HepG2 (cell line): ENCODE data around the gene TAS2R40. TPM values are rescaled to one million over a fixed set of nuclear protein-coding genes. Genes with fewer than 3 reads are reported as not detected.

Source experiments
- ATAC-seq: fragments of 200-7000 bp; cut with Tn5 transposase; 3 replicates; pipeline ENCODE4 v1.9.1; 2020; ENCODE audit warnings: mild to moderate bottlenecking, moderate library complexity
- BruUV-seq: library from RNA; stranded (reverse); fragments of 400-500 nt; replicated peaks from 2 replicates; lab custom pipeline; 2021; lab: Mats Ljungman, UMichigan
- CTCF ChIA-PET: fragments of 300-600 bp; formaldehyde crosslinking; extraction: SDS; loops from one replicate; lab custom pipeline; 2021; ENCODE audit warnings: low total read pairs, inconsistent platforms, low intra/inter-chr PET ratio; lab: Yijun Ruan, JAX
- POLR2A ChIA-PET: fragments of 350-600 bp; sonication (Branson Sonifier 250); formaldehyde crosslinking; loops from one replicate; lab custom pipeline; 2020; ENCODE audit warnings: antibody characterized with exemption, inconsistent platforms; lab: Yijun Ruan, JAX
- DNase-seq: peaks from one replicate; pipeline ENCODE4 v3.0.0-alpha.2; 2015; ENCODE audit warnings: low spot score
- FAIRE-seq: peaks from 3 replicates; lab custom pipeline; 2011; peaks lifted over from hg19 to GRCh38; lab: Jason Lieb, UNC
- H2AFZ ChIP-seq: one replicate; pipeline ENCODE4 v1.6.1; 2011; ENCODE audit warnings: low read length, inconsistent platforms
- H3K27ac ChIP-seq: fragments of 300-600 bp; 3 replicates; pipeline ENCODE4 v1.8.0; 2011; ENCODE audit warnings: mixed run types, mild to moderate bottlenecking, mixed read lengths, low read length, inconsistent platforms; ENCODE audit not compliant: insufficient read depth; ENCODE audit errors: extremely low read length
- H3K27me3 ChIP-seq, 2 experiments: fragments of 200-600 bp in 1 of 2; 2 replicates in 1 of 2; 3 replicates in 1 of 2; pipeline versions ENCODE4 v1.6.0 to v1.8.0; 2011; ENCODE audit warnings: low read length in 2 of 2, mild to moderate bottlenecking in 2 of 2, moderate library complexity in 2 of 2, inconsistent platforms in 1 of 2; ENCODE audit not compliant: insufficient read depth in 2 of 2, control insufficient read depth in 1 of 2
- H3K36me3 ChIP-seq, 2 experiments: fragments of 200-600 bp in 1 of 2; replicated peaks in 1 of 2; 2 replicates in 1 of 2; 3 replicates in 1 of 2; pipeline versions ENCODE4 v1.5.1 to v1.8.0; 2011; ENCODE audit warnings: low read length in 2 of 2, inconsistent platforms in 1 of 2; ENCODE audit not compliant: insufficient read depth in 2 of 2, control insufficient read depth in 1 of 2
- H3K4me1 ChIP-seq: 2 replicates; pipeline ENCODE4 v1.5.1; 2012; ENCODE audit warnings: low read length, inconsistent platforms; ENCODE audit not compliant: insufficient read depth
- H3K4me2 ChIP-seq: 2 replicates; pipeline ENCODE4 v1.6.0; 2011; ENCODE audit warnings: low read depth, low read length, inconsistent platforms
- H3K4me3 ChIP-seq, 3 experiments: fragments of 200-600 bp in 1 of 3; sonication (generic), shearing (Covaris generic) in 1 of 3; replicated peaks in 1 of 3; 2 replicates each; pipeline ENCODE4 v1.5.1; 2011 to 2016; ENCODE audit warnings: low read length in 3 of 3, inconsistent platforms in 2 of 3, low read depth in 2 of 3, mild to moderate bottlenecking in 2 of 3, control low read depth in 1 of 3, mixed read lengths in 1 of 3; ENCODE audit not compliant: insufficient read depth in 1 of 3
- H3K79me2 ChIP-seq: one replicate; pipeline ENCODE4 v1.6.1; 2011; ENCODE audit warnings: low read length, inconsistent platforms; ENCODE audit not compliant: insufficient read depth
- H3K9ac ChIP-seq: 2 replicates; pipeline ENCODE4 v1.6.0; 2011; ENCODE audit warnings: mild to moderate bottlenecking, low read depth, low read length, inconsistent platforms; ENCODE audit not compliant: insufficient read depth
- H3K9me3 ChIP-seq: 2 replicates; pipeline ENCODE4 v1.5.1; 2012; ENCODE audit warnings: mild to moderate bottlenecking, low read length
- H4K20me1 ChIP-seq: 2 replicates; pipeline ENCODE4 v1.6.0; 2011; ENCODE audit warnings: inconsistent platforms, mild to moderate bottlenecking, low read length, moderate library complexity; ENCODE audit not compliant: insufficient read depth
- BCL6 ChIP-seq: IDR thresholded peaks from 2 replicates; pipeline ENCODE4 v1.6.1; 2016; ENCODE audit warnings: missing genetic modification reagents, missing compliant biosample characterization
- ELF4 ChIP-seq: sonication (generic); formaldehyde crosslinking; IDR thresholded peaks from 2 replicates; pipeline ENCODE4 v1.5.0; 2020; ENCODE audit warnings: missing genetic modification reagents, mild to moderate bottlenecking, moderate library complexity, borderline replicate concordance
- GLI4 ChIP-seq: sonication (generic); formaldehyde crosslinking; IDR thresholded peaks from 2 replicates; pipeline ENCODE4 v1.5.1; 2020; ENCODE audit warnings: missing genetic modification reagents, mild to moderate bottlenecking, moderate library complexity, borderline replicate concordance
- HOXA5 ChIP-seq: sonication (generic); formaldehyde crosslinking; IDR thresholded peaks from 2 replicates; pipeline ENCODE4 v1.4.0; 2020; ENCODE audit warnings: missing genetic modification reagents
- KDM5B ChIP-seq: sonication (generic); formaldehyde crosslinking; IDR thresholded peaks from 2 replicates; pipeline ENCODE4 v1.4.0; 2020; ENCODE audit warnings: missing genetic modification reagents, mild to moderate bottlenecking, borderline replicate concordance
- MAFF ChIP-seq: IDR thresholded peaks from 2 replicates; pipeline ENCODE4 v1.6.1; 2011; ENCODE audit warnings: low read depth, low read length, improper control_type of control experiment
- PAF1 ChIP-seq: IDR thresholded peaks from 2 replicates; pipeline ENCODE4 v1.6.1; 2016; ENCODE audit warnings: missing genetic modification reagents, missing compliant biosample characterization
- RFX5 ChIP-seq: IDR thresholded peaks from 2 replicates; pipeline ENCODE4 v1.6.1; 2011; ENCODE audit warnings: low read depth, low read length, improper control_type of control experiment
- ZBTB20 ChIP-seq: sonication (generic); formaldehyde crosslinking; IDR thresholded peaks from 2 replicates; pipeline ENCODE4 v1.8.1; 2023; ENCODE audit warnings: missing genetic modification reagents, low read depth, mild to moderate bottlenecking, borderline replicate concordance
- ZC3H13 ChIP-seq: sonication (generic); formaldehyde crosslinking; IDR thresholded peaks from 2 replicates; pipeline ENCODE4 v1.8.1; 2023; ENCODE audit warnings: mild to moderate bottlenecking, missing genetic modification reagents, moderate library complexity
- ZNF17 ChIP-seq: sonication (generic); formaldehyde crosslinking; IDR thresholded peaks from 2 replicates; pipeline ENCODE4 v1.5.0; 2020; ENCODE audit warnings: mild to moderate bottlenecking, missing genetic modification reagents
- ZNF652 ChIP-seq: IDR thresholded peaks from 2 replicates; pipeline ENCODE4 v1.6.1; 2016; ENCODE audit warnings: low read depth, borderline replicate concordance
- ZNF777 ChIP-seq: sonication (generic); formaldehyde crosslinking; IDR thresholded peaks from 2 replicates; pipeline ENCODE4 v1.4.0; 2020; ENCODE audit warnings: missing genetic modification reagents
- WGBS: methylation state at CpG from one replicate; pipeline ENCODE4 v1.1.6; 2017; ENCODE audit warnings: low lambda C conversion rate; 5-methylcytosine and 5-hydroxymethylcytosine counted together
- in situ Hi-C: cut with HindIII; loops from 2 replicates; pipeline ENCODE4 v1.10.0; 2017; ENCODE audit warnings: low pct_unique_long_range_greater_than_20kb; ENCODE audit not compliant: extremely low pct_ligation_motif_present
- intact Hi-C: fragments of 100-400 bp; cut with micrococcal nuclease; formaldehyde crosslinking; loops from one replicate; pipeline ENCODE4 v1.10.0; 2022; ENCODE audit not compliant: unreplicated experiment
- polyA plus RNA-seq, 8 experiments: library from polyadenylated mRNA; depleted of rRNA in 3 of 8; stranded (reverse) in 7 of 8; unstranded in 1 of 8; fragments of >200 nt; fragmentation: Illumina TruSeq in 4 of 8; extraction: Trizol in 4 of 8; gene quantifications; 2 replicates each; pipeline versions ENCODE4 v1.2.1 to v1.2.3, GENCODE V29; 2011 to 2016; ENCODE audit warnings: low read depth in 4 of 8, missing spikeins in 1 of 8, mixed read lengths in 1 of 8; ENCODE audit not compliant: insufficient read depth in 1 of 8
- total RNA-seq, 5 experiments: library from RNA; depleted of rRNA; stranded (reverse); fragments of >200 nt; fragmentation: Illumina TruSeq; extraction: Trizol; gene quantifications; 2 replicates each; pipeline ENCODE4 v1.2.3, GENCODE V29; 2016; ENCODE audit warnings: low read depth in 1 of 5
- TF ChIP-seq, protein P1 (sequence below): sonication (generic); formaldehyde crosslinking; IDR thresholded peaks from 2 replicates; pipeline ENCODE4 v1.8.0; 2022; ENCODE audit warnings: missing genetic modification reagents, mild to moderate bottlenecking, borderline replicate concordance
- TF ChIP-seq, protein P2 (sequence below): sonication (generic); formaldehyde crosslinking; IDR thresholded peaks from 2 replicates; pipeline ENCODE4 v1.5.0; 2020; ENCODE audit warnings: mild to moderate bottlenecking, missing genetic modification reagents
- TF ChIP-seq, protein P3 (sequence below): IDR thresholded peaks from 2 replicates; pipeline ENCODE4 v1.6.1; 2016; ENCODE audit warnings: low read depth, control low read depth

The TAS2R40 gene
- total and polyA plus RNA-seq, 2 of the 13 experiments (the other 11 are each of a cell fraction or from before 2014, with no cell fraction given): not detected

DNA sequence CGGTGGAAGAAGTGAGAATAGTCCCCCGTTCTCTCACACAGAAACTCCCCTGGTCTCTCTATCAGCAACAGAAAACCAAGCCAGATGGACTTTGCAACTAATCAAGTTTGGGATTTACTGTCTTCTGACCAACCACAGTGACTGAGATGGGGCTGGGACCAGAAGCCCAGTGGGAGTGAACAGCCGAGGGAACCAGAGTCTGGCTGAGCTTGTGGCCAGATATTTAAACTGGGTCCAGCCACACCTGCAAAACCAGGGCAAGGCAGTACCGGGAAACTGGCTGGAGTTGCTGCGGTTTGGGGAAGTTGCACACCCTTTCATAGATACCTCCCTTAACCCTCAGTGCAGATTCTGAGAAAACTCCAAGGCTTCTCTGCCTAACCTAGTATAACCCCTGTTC, 47.4 kb downstream of the TAS2R40 start:
- no peak for FAIRE-seq
- TF ChIP-seq KDM5B: no peak
- TF ChIP-seq ZNF17 (CRISPR knock-in tag): no peak
- H3K79me2 ChIP-seq: peaks cover 6% of the 10 kb centered on the region
- H3K9ac ChIP-seq: no peak overlapping the region
- no peaks in the 10 kb centered on the region for H3K9me3 ChIP-seq
- no peak for DNase-seq
- H3K4me1 ChIP-seq: peaks cover 15% of the 10 kb centered on the region
- WGBS: 87% methylated on average over 5 of the region's 5 CpGs
- peaks cover 5 to 23% of the 10 kb centered on the region in 2 experiments; a peak in 4 of 5 replicates for H3K36me3 ChIP-seq
- ChIA-PET POLR2A (no interaction called here), CTCF (no interaction called here)
- in situ Hi-C loops (no loop called here), intact Hi-C loops (no loop called here)
- no peak for ATAC-seq
- no TSS peak for BruUV-seq
- H3K27ac ChIP-seq: no peak overlapping the region
- no peak overlapping the region for H2AFZ ChIP-seq
- no peaks in the 10 kb centered on the region for H3K27me3 ChIP-seq
- no peak overlapping the region for H3K4me3 ChIP-seq
- H3K4me2 ChIP-seq: no peak overlapping the region
- no peaks in the 10 kb centered on the region for H4K20me1 ChIP-seq

DNA sequence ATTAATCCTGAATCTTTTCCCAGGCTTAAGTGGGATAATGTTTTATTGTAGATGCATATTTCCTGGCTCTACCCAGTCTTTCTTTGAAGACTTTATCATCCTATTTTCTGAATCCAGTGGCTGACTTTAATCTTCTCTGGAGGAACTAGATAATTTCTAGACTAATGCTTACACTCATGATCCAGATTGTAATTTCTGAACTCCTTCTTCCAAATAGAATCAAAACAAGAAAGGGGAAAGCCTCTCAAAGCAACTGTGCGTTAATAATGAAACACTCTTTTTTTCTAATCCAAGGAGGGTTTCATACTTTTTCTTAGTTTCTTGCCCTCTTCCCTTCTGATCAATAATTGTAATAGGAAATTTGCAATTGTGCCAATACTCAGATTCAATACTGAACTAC, 49.4 kb downstream of the TAS2R40 start:
- Histone ChIP-seq H3K27me3 (no peaks in the 10 kb centered on the region), H3K36me3 (peaks cover 4 to 23% of the 10 kb centered on the region in 2 experiments; a peak in 4 of 5 replicates), H3K79me2 (no peaks in the 10 kb centered on the region), H3K9ac (no peak overlapping the region), H3K4me1 (no peaks in the 10 kb centered on the region; the same call in 1 of the 2 replicates), H3K9me3 (no peaks in the 10 kb centered on the region), H2AFZ (no peak overlapping the region), H3K4me3 (no peak overlapping the region), H4K20me1 (no peaks in the 10 kb centered on the region), H3K4me2 (no peak overlapping the region), H3K27ac (no peak overlapping the region)
- no peak for FAIRE-seq
- WGBS: 95% methylated on average over 1 of the region's 1 CpG
- CTCF ChIA-PET: no interaction called here
- DNase-seq: no peak
- ATAC-seq: no peak
- in situ Hi-C loops: no loop called here
- BruUV-seq: no TSS peak
- intact Hi-C loops: no loop called here
- POLR2A ChIA-PET: no interaction called here
- TF ChIP-seq, protein P1, sequence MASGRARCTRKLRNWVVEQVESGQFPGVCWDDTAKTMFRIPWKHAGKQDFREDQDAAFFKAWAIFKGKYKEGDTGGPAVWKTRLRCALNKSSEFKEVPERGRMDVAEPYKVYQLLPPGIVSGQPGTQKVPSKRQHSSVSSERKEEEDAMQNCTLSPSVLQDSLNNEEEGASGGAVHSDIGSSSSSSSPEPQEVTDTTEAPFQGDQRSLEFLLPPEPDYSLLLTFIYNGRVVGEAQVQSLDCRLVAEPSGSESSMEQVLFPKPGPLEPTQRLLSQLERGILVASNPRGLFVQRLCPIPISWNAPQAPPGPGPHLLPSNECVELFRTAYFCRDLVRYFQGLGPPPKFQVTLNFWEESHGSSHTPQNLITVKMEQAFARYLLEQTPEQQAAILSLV (CRISPR knock-in tag): no peak
- TF ChIP-seq MAFF (no peak), ZNF777 (CRISPR knock-in tag) (no peak), GLI4 (CRISPR knock-in tag) (no peak), ZNF652 (no peak), PAF1 (CRISPR knock-in tag) (no peak), ELF4 (no peak), ZC3H13 (CRISPR knock-in tag) (no peak), RFX5 (no peak), BCL6 (CRISPR knock-in tag) (no peak), ZBTB20 (CRISPR knock-in tag) (no peak), HOXA5 (CRISPR knock-in tag) (no peak)
- TF ChIP-seq, protein P2, sequence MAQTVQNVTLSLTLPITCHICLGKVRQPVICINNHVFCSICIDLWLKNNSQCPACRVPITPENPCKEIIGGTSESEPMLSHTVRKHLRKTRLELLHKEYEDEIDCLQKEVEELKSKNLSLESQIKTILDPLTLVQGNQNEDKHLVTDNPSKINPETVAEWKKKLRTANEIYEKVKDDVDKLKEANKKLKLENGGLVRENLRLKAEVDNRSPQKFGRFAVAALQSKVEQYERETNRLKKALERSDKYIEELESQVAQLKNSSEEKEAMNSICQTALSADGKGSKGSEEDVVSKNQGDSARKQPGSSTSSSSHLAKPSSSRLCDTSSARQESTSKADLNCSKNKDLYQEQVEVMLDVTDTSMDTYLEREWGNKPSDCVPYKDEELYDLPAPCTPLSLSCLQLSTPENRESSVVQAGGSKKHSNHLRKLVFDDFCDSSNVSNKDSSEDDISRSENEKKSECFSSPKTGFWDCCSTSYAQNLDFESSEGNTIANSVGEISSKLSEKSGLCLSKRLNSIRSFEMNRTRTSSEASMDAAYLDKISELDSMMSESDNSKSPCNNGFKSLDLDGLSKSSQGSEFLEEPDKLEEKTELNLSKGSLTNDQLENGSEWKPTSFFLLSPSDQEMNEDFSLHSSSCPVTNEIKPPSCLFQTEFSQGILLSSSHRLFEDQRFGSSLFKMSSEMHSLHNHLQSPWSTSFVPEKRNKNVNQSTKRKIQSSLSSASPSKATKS (CRISPR knock-in tag): no peak
- TF ChIP-seq, protein P3, sequence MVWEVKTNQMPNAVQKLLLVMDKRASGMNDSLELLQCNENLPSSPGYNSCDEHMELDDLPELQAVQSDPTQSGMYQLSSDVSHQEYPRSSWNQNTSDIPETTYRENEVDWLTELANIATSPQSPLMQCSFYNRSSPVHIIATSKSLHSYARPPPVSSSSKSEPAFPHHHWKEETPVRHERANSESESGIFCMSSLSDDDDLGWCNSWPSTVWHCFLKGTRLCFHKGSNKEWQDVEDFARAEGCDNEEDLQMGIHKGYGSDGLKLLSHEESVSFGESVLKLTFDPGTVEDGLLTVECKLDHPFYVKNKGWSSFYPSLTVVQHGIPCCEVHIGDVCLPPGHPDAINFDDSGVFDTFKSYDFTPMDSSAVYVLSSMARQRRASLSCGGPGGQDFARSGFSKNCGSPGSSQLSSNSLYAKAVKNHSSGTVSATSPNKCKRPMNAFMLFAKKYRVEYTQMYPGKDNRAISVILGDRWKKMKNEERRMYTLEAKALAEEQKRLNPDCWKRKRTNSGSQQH (CRISPR knock-in tag): no peak
